K562 (cell line): ENCODE results near the gene PAIP2. TPM values are rescaled to one million over a fixed set of nuclear protein-coding genes. Genes with fewer than 3 reads are reported as not detected.

Experiments used
- E4F1 ChIP-seq: fragments of 250-450 bp; sonication (Bioruptor Pico); IDR thresholded peaks from 2 replicates; pipeline ENCODE4 v1.5.0; 2021; ENCODE audit warnings: mild to moderate bottlenecking, borderline replicate concordance
- GTF2E2 ChIP-seq: fragments of 200-800 bp; sonication (Bioruptor generic); IDR thresholded peaks from 2 replicates; pipeline ENCODE4 v1.6.1; 2016; ENCODE audit warnings: missing genetic modification characterization, missing compliant biosample characterization
- NCOR1 ChIP-seq: fragments of 450-650 bp; IDR thresholded peaks from 2 replicates; pipeline ENCODE4 v1.6.1; 2016; ENCODE audit warnings: mild to moderate bottlenecking, moderate library complexity
- POLR2AphosphoS2 ChIP-seq: IDR thresholded peaks from 2 replicates; pipeline ENCODE4 v1.6.1; 2012; ENCODE audit warnings: low read length, improper control_type of control experiment
- POLR2G ChIP-seq: fragments of 200-400 bp; formaldehyde crosslinking; IDR thresholded peaks from 2 replicates; pipeline ENCODE4 v1.6.1; 2017; ENCODE audit warnings: low read depth, mild to moderate bottlenecking, antibody characterized with exemption, low read length, moderate library complexity
- SAP30 ChIP-seq: fragments of 200-600 bp; sonication (generic); IDR thresholded peaks from 2 replicates; pipeline ENCODE4 v1.6.1; 2012; ENCODE audit warnings: borderline replicate concordance, low read depth, mild to moderate bottlenecking, moderate library complexity, low read length, control low read depth, inconsistent platforms; ENCODE audit not compliant: insufficient read depth, poor library complexity, severe bottlenecking
- TCF7 ChIP-seq: sonication (generic); IDR thresholded peaks from 2 replicates; pipeline ENCODE4 v1.6.1; 2016; ENCODE audit warnings: antibody characterized with exemption, borderline replicate concordance
- TEAD1 ChIP-seq, 2 experiments: fragments of 450-650 bp in 1 of 2; sonication (generic) in 1 of 2; formaldehyde crosslinking; IDR thresholded peaks; 2 replicates each; pipeline versions ENCODE4 v1.4.0 to v1.8.0; 2020 to 2022; ENCODE audit warnings: mild to moderate bottlenecking in 2 of 2, missing genetic modification reagents in 1 of 2
- YBX1 ChIP-seq: fragments of 450-650 bp; IDR thresholded peaks from 2 replicates; pipeline ENCODE4 v1.7.1; 2016; ENCODE audit warnings: mild to moderate bottlenecking
- ZNF395 ChIP-seq: fragments of 200-800 bp; sonication (Bioruptor generic); IDR thresholded peaks from 2 replicates; pipeline ENCODE4 v1.6.1; 2017; ENCODE audit warnings: missing genetic modification characterization, missing compliant biosample characterization
- polyA plus RNA-seq, 8 experiments: library from polyadenylated mRNA; depleted of rRNA in 4 of 8; stranded (reverse) in 5 of 8; unstranded in 3 of 8; fragments of >200 nt; fragmentation: Nextera tagmentation in 2 of 8; fragmentation: Illumina TruSeq in 1 of 8; extraction: Ambion mirVana in 2 of 8; extraction: Trizol in 1 of 8; gene quantifications; 2 replicates each; pipeline versions ENCODE4 v1.2.1 to v1.2.3, GENCODE V29; 2011 to 2014; ENCODE audit warnings: inconsistent platforms in 1 of 8, missing spikeins in 1 of 8
- total RNA-seq, 7 experiments: library from RNA; depleted of rRNA in 6 of 7; stranded (reverse); fragments of >200 nt in 6 of 7; fragmentation: Illumina TruSeq in 2 of 7; extraction: Trizol in 2 of 7; gene quantifications; 2 replicates each; pipeline versions ENCODE4 v1.2.1 to v1.2.3, GENCODE V29; 2011 to 2021; ENCODE audit warnings: low replicate concordance in 1 of 7
- TF ChIP-seq, protein P1 (sequence below), 3 experiments: IDR thresholded peaks in 2 of 3; conservative IDR thresholded peaks in 1 of 3; 2 replicates each; pipeline ENCODE4 v1.5.1; 2011 to 2012; ENCODE audit warnings: low read length in 3 of 3, mild to moderate bottlenecking in 3 of 3, control low read depth in 2 of 3, improper control_type of control experiment in 1 of 3, inconsistent platforms in 1 of 3, low read depth in 1 of 3, mixed read lengths in 1 of 3, moderate library complexity in 1 of 3; ENCODE audit not compliant: insufficient read depth in 2 of 3
- TF ChIP-seq, protein P2 (sequence below): sonication (generic); formaldehyde crosslinking; IDR thresholded peaks from 2 replicates; pipeline ENCODE4 v1.9.0; 2022; ENCODE audit warnings: mild to moderate bottlenecking, missing genetic modification reagents
- TF ChIP-seq, protein P3 (sequence below), 2 experiments: fragments of 450-650 bp; IDR thresholded peaks; 2 replicates each; pipeline ENCODE4 v1.6.1; 2018; ENCODE audit warnings: mild to moderate bottlenecking in 2 of 2, low read depth in 1 of 2; ENCODE audit not compliant: partially characterized antibody in 2 of 2

Gene PAIP2
- total and polyA plus RNA-seq, 9 of the 15 experiments (the other 6 are each of a cell fraction or from before 2014, with no cell fraction given) = 78.3 to 187 (median 128) TPM

GRCh38 chr5:139403787-139404483, 62.3 kb downstream of the PAIP2 start, which contains the start of gene SPATA24 (continued):
- TF ChIP-seq POLR2G (peak; percentile 86), POLR2AphosphoS2 (no peak), E4F1 (CRISPR knock-in tag) (no peak), TCF7 (no peak), ZNF395 (CRISPR knock-in tag) (no peak), YBX1 (no peak), TEAD1 (CRISPR knock-in tag; IDR thresholded peaks at IDR 0.05) (0 out of 4 replicates have a peak, but pooled peaks of 1 of the 2 experiments have one; percentile 81), NCOR1 (no peak), SAP30 (no peak), GTF2E2 (tag) (no peak)
- TF ChIP-seq, protein P1, sequence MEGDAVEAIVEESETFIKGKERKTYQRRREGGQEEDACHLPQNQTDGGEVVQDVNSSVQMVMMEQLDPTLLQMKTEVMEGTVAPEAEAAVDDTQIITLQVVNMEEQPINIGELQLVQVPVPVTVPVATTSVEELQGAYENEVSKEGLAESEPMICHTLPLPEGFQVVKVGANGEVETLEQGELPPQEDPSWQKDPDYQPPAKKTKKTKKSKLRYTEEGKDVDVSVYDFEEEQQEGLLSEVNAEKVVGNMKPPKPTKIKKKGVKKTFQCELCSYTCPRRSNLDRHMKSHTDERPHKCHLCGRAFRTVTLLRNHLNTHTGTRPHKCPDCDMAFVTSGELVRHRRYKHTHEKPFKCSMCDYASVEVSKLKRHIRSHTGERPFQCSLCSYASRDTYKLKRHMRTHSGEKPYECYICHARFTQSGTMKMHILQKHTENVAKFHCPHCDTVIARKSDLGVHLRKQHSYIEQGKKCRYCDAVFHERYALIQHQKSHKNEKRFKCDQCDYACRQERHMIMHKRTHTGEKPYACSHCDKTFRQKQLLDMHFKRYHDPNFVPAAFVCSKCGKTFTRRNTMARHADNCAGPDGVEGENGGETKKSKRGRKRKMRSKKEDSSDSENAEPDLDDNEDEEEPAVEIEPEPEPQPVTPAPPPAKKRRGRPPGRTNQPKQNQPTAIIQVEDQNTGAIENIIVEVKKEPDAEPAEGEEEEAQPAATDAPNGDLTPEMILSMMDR (IDR thresholded peaks at IDR 0.05 in 2 of 3, conservative IDR thresholded peaks at IDR 0.05 in 1 of 3; ENCODE audit: insufficient read depth in 2 of 3, low read depth in 1 of 3, low read length in 3 of 3) = no peak
- TF ChIP-seq, protein P2, sequence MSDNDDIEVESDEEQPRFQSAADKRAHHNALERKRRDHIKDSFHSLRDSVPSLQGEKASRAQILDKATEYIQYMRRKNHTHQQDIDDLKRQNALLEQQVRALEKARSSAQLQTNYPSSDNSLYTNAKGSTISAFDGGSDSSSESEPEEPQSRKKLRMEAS (CRISPR knock-in tag) = peak; percentile 93
- TF ChIP-seq, protein P3, sequence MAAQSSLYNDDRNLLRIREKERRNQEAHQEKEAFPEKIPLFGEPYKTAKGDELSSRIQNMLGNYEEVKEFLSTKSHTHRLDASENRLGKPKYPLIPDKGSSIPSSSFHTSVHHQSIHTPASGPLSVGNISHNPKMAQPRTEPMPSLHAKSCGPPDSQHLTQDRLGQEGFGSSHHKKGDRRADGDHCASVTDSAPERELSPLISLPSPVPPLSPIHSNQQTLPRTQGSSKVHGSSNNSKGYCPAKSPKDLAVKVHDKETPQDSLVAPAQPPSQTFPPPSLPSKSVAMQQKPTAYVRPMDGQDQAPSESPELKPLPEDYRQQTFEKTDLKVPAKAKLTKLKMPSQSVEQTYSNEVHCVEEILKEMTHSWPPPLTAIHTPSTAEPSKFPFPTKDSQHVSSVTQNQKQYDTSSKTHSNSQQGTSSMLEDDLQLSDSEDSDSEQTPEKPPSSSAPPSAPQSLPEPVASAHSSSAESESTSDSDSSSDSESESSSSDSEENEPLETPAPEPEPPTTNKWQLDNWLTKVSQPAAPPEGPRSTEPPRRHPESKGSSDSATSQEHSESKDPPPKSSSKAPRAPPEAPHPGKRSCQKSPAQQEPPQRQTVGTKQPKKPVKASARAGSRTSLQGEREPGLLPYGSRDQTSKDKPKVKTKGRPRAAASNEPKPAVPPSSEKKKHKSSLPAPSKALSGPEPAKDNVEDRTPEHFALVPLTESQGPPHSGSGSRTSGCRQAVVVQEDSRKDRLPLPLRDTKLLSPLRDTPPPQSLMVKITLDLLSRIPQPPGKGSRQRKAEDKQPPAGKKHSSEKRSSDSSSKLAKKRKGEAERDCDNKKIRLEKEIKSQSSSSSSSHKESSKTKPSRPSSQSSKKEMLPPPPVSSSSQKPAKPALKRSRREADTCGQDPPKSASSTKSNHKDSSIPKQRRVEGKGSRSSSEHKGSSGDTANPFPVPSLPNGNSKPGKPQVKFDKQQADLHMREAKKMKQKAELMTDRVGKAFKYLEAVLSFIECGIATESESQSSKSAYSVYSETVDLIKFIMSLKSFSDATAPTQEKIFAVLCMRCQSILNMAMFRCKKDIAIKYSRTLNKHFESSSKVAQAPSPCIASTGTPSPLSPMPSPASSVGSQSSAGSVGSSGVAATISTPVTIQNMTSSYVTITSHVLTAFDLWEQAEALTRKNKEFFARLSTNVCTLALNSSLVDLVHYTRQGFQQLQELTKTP (IDR thresholded peaks at IDR 0.05; ENCODE audit: low read depth in 1 of 2, partially characterized antibody in 2 of 2) = no peak
